IMR-90 (cell line): Measurements from ENCODE around the gene PCDHB8.
"Not testable (repeated sequence)": the region's sequence is repeated elsewhere in the genome, so short reads cannot be mapped to it uniquely, and the experiment has no call there.

Experiments
- CHD1 ChIP-seq: IDR thresholded peaks from 2 replicates; pipeline ENCODE4 v1.6.1; 2012; ENCODE audit warnings: low read depth, low read length, improper control_type of control experiment
- MXI1 ChIP-seq: IDR thresholded peaks from 2 replicates; pipeline ENCODE4 v1.6.1; 2012; ENCODE audit warnings: low read depth, mild to moderate bottlenecking, low read length, moderate library complexity, borderline replicate concordance
- RAD21 ChIP-seq: IDR thresholded peaks from 2 replicates; pipeline ENCODE4 v1.6.1; 2012; ENCODE audit warnings: low read length, improper control_type of control experiment
- TF ChIP-seq, protein P1 (sequence below): conservative IDR thresholded peaks from 2 replicates; pipeline ENCODE4 v1.5.1; 2012; ENCODE audit warnings: mild to moderate bottlenecking, low read depth, low read length, improper control_type of control experiment

DNA sequence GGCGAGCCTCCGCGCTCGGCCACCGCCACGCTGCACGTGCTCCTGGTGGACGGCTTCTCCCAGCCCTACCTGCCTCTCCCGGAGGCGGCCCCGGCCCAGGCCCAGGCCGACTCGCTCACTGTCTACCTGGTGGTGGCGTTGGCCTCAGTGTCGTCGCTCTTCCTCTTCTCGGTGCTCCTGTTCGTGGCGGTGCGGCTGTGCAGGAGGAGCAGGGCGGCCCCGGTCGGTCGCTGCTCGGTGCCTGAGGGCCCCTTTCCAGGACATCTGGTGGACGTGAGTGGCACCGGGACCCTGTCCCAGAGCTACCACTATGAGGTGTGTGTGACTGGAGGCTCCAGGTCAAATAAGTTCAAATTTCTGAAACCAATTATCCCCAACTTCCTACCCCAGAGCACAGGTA, 33.3 kb downstream of the PCDHB8 start:
- not testable (repeated sequence) for TF ChIP-seq RAD21, MXI1, CHD1
- TF ChIP-seq, protein P1, sequence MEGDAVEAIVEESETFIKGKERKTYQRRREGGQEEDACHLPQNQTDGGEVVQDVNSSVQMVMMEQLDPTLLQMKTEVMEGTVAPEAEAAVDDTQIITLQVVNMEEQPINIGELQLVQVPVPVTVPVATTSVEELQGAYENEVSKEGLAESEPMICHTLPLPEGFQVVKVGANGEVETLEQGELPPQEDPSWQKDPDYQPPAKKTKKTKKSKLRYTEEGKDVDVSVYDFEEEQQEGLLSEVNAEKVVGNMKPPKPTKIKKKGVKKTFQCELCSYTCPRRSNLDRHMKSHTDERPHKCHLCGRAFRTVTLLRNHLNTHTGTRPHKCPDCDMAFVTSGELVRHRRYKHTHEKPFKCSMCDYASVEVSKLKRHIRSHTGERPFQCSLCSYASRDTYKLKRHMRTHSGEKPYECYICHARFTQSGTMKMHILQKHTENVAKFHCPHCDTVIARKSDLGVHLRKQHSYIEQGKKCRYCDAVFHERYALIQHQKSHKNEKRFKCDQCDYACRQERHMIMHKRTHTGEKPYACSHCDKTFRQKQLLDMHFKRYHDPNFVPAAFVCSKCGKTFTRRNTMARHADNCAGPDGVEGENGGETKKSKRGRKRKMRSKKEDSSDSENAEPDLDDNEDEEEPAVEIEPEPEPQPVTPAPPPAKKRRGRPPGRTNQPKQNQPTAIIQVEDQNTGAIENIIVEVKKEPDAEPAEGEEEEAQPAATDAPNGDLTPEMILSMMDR = not testable (repeated sequence)
